K562 (cell line): ENCODE results near the gene RGS3. TPM values are rescaled to one million over a fixed set of nuclear protein-coding genes. Genes with fewer than 3 reads are reported as not detected.

ENCODE experiments used
- ATAC-seq: fragments of 200-7000 bp; cut with Tn5 transposase; 3 replicates; pipeline ENCODE4 v1.9.1; 2020; ENCODE audit warnings: moderate library complexity
- BruUV-seq: library from RNA; stranded (reverse); fragments of 400-500 nt; replicated peaks from 2 replicates; lab custom pipeline; 2021; lab: Mats Ljungman, UMichigan
- CTCF ChIA-PET: fragments of 300-600 bp; formaldehyde crosslinking; extraction: SDS; loops from one replicate; lab custom pipeline; 2021; ENCODE audit warnings: low intra/inter-chr PET ratio; lab: Yijun Ruan, JAX
- POLR2A ChIA-PET: fragments of 300-600, 350-650 bp; sonication (Branson Sonifier 250); formaldehyde crosslinking; extraction: SDS; loops from one replicate; lab custom pipeline; 2021; ENCODE audit warnings: antibody characterized with exemption, inconsistent platforms; lab: Yijun Ruan, JAX
- DNase-seq, 4 experiments: peaks; one replicate each; pipeline versions ENCODE4 v3.0.0 to v3.0.0-alpha.2; 2011 to 2018; ENCODE audit warnings: low spot score in 3 of 4, mixed read lengths in 3 of 4; ENCODE audit errors: extremely low read depth in 1 of 4
- FAIRE-seq: peaks from 2 replicates; lab custom pipeline; 2011; peaks lifted over from hg19 to GRCh38; lab: Jason Lieb, UNC
- H2AFZ ChIP-seq: 2 replicates; pipeline ENCODE4 v1.6.0; 2011; ENCODE audit warnings: low read depth, low read length, control low read depth, inconsistent platforms
- H3K27ac ChIP-seq: fragments of 200-600 bp; 3 replicates; pipeline ENCODE4 v1.8.0; 2011; ENCODE audit warnings: low read depth, mild to moderate bottlenecking, control low read depth, inconsistent platforms, low read length, moderate library complexity, mixed read lengths; ENCODE audit errors: extremely low read depth
- H3K27me3 ChIP-seq, 2 experiments: fragments of 300-600 bp in 1 of 2; 2 replicates in 1 of 2; 3 replicates in 1 of 2; pipeline versions ENCODE4 v1.6.0 to v1.8.0; 2011; ENCODE audit warnings: inconsistent platforms in 2 of 2, low read length in 2 of 2, mild to moderate bottlenecking in 1 of 2, mixed read lengths in 1 of 2, moderate library complexity in 1 of 2; ENCODE audit not compliant: control insufficient read depth in 2 of 2, insufficient read depth in 2 of 2
- H3K36me3 ChIP-seq: fragments of 300-600 bp; 3 replicates; pipeline ENCODE4 v1.8.0; 2011; ENCODE audit warnings: mild to moderate bottlenecking, low read length, inconsistent platforms; ENCODE audit not compliant: control insufficient read depth, insufficient read depth
- H3K4me1 ChIP-seq, 2 experiments: fragments of 200-600 bp in 1 of 2; replicated peaks in 1 of 2; 2 replicates in 1 of 2; 3 replicates in 1 of 2; pipeline versions ENCODE4 v1.5.1 to v1.8.0; 2011; ENCODE audit warnings: inconsistent platforms in 2 of 2, low read length in 2 of 2, mild to moderate bottlenecking in 1 of 2, mixed read lengths in 1 of 2, moderate library complexity in 1 of 2; ENCODE audit not compliant: control insufficient read depth in 2 of 2, insufficient read depth in 2 of 2
- H3K4me2 ChIP-seq: 2 replicates; pipeline ENCODE4 v1.6.1; 2011; ENCODE audit warnings: low read length, control low read depth, inconsistent platforms, mixed read lengths; ENCODE audit not compliant: insufficient read depth
- H3K4me3 ChIP-seq: fragments of 200-600 bp; sonication (generic), shearing (Covaris generic); 2 replicates; pipeline ENCODE4 v1.5.1; 2016; ENCODE audit warnings: control low read depth, inconsistent platforms
- H3K79me2 ChIP-seq: fragments of 200-600 bp; 3 replicates; pipeline ENCODE4 v1.8.0; 2011; ENCODE audit warnings: low read length, inconsistent platforms; ENCODE audit not compliant: control insufficient read depth, insufficient read depth
- H3K9ac ChIP-seq, 2 experiments: 2 replicates each; pipeline versions ENCODE4 v1.6.0 to v1.6.1; 2011; ENCODE audit warnings: low read depth in 2 of 2, low read length in 2 of 2, control low read depth in 1 of 2, inconsistent platforms in 1 of 2, mild to moderate bottlenecking in 1 of 2, mixed read lengths in 1 of 2; ENCODE audit not compliant: insufficient read depth in 1 of 2
- H3K9me1 ChIP-seq: one replicate; pipeline ENCODE4 v1.6.0; 2011; ENCODE audit warnings: inconsistent platforms, mild to moderate bottlenecking, low read length, moderate library complexity; ENCODE audit not compliant: control insufficient read depth, insufficient read depth
- H3K9me3 ChIP-seq: replicated peaks from 2 replicates; pipeline ENCODE4 v1.5.1; 2011; ENCODE audit warnings: low read depth, low read length, inconsistent platforms; ENCODE audit not compliant: control insufficient read depth, insufficient read depth
- H4K20me1 ChIP-seq: replicated peaks from 2 replicates; pipeline ENCODE4 v1.6.1; 2011; ENCODE audit warnings: low read length, inconsistent platforms, mixed read lengths; ENCODE audit not compliant: control insufficient read depth, insufficient read depth
- ATF6 ChIP-seq: sonication (generic); formaldehyde crosslinking; IDR thresholded peaks from 2 replicates; pipeline ENCODE4 v1.4.0; 2020; ENCODE audit warnings: mild to moderate bottlenecking, missing genetic modification reagents
- CHD4 ChIP-seq: fragments of 200-600 bp; sonication (generic); IDR thresholded peaks from 3 replicates; pipeline ENCODE4 v1.6.1; 2012; ENCODE audit warnings: low read depth, mild to moderate bottlenecking, mixed read lengths, low read length, inconsistent platforms; ENCODE audit not compliant: insufficient read depth, insufficient replicate concordance, poor library complexity, severe bottlenecking
- CREB5 ChIP-seq: fragments of 250-450 bp; sonication (Bioruptor Pico); IDR thresholded peaks from 2 replicates; pipeline ENCODE4 v1.5.0; 2020; ENCODE audit warnings: mild to moderate bottlenecking
- GATAD2A ChIP-seq: fragments of 450-650 bp; IDR thresholded peaks from 2 replicates; pipeline ENCODE4 v1.6.1; 2017
- JUN ChIP-seq, 2 experiments: sonication (generic) in 1 of 2; formaldehyde crosslinking in 1 of 2; IDR thresholded peaks; 2 replicates each; pipeline versions ENCODE4 v1.6.1 to v1.8.0; 2012 to 2022; ENCODE audit warnings: borderline replicate concordance in 2 of 2, mild to moderate bottlenecking in 2 of 2, improper control_type of control experiment in 1 of 2, low read depth in 1 of 2, low read length in 1 of 2, missing genetic modification reagents in 1 of 2
- MAFK ChIP-seq: IDR thresholded peaks from 2 replicates; pipeline ENCODE4 v1.6.1; 2011; ENCODE audit warnings: low read length, improper control_type of control experiment
- MCM3 ChIP-seq: fragments of 450-650 bp; IDR thresholded peaks from 2 replicates; pipeline ENCODE4 v1.6.1; 2016
- MEF2A ChIP-seq: IDR thresholded peaks from 2 replicates; pipeline ENCODE4 v1.6.1; 2011; ENCODE audit warnings: low read depth, mild to moderate bottlenecking, low read length, moderate library complexity; ENCODE audit not compliant: control insufficient read depth
- NELFE ChIP-seq: IDR thresholded peaks from 2 replicates; pipeline ENCODE4 v1.6.1; 2011; ENCODE audit warnings: mild to moderate bottlenecking; ENCODE audit not compliant: insufficient read depth, insufficient read length
- NR2C1 ChIP-seq, 2 experiments: fragments of 450-650 bp; IDR thresholded peaks; 2 replicates each; pipeline ENCODE4 v1.6.1; 2017; ENCODE audit warnings: mild to moderate bottlenecking in 2 of 2, antibody characterized with exemption in 1 of 2, inconsistent platforms in 1 of 2, missing compliant biosample characterization in 1 of 2, missing genetic modification characterization in 1 of 2
- SLC30A9 ChIP-seq: fragments of 250-450 bp; sonication (Bioruptor Pico); IDR thresholded peaks from 2 replicates; pipeline ENCODE4 v1.8.0; 2022; ENCODE audit warnings: mild to moderate bottlenecking, moderate library complexity
- ZBTB8A ChIP-seq: fragments of 450-650 bp; IDR thresholded peaks from 2 replicates; pipeline ENCODE4 v1.6.1; 2018; ENCODE audit warnings: mild to moderate bottlenecking, moderate library complexity; ENCODE audit not compliant: partially characterized antibody
- ZNF124 ChIP-seq: sonication (generic); formaldehyde crosslinking; IDR thresholded peaks from 2 replicates; pipeline ENCODE4 v1.8.1; 2022; ENCODE audit warnings: missing genetic modification reagents
- ZNF140 ChIP-seq: fragments of 250-450 bp; sonication (Bioruptor Pico); IDR thresholded peaks from 2 replicates; pipeline ENCODE4 v1.8.0; 2021; ENCODE audit warnings: moderate library complexity, mild to moderate bottlenecking, inconsistent platforms
- ZNF511 ChIP-seq: sonication (generic); formaldehyde crosslinking; IDR thresholded peaks from 2 replicates; pipeline ENCODE4 v1.8.0; 2022; ENCODE audit warnings: mild to moderate bottlenecking, missing genetic modification reagents
- WGBS: fragments of 100-300 bp; shearing (Covaris generic); methylation state at CpG from one replicate; pipeline ENCODE4 v1.1.6; 2016; ENCODE audit warnings: low coverage, mixed read lengths; ENCODE audit not compliant: insufficient coverage; ENCODE audit errors: missing lambda C conversion rate; 5-methylcytosine and 5-hydroxymethylcytosine counted together
- in situ Hi-C: fragments of 300-500 bp; cut with MboI; formaldehyde crosslinking; loops from 4 replicates; pipeline ENCODE4 v1.15.0; 2018; ENCODE audit warnings: inconsistent platforms, mixed read lengths
- intact Hi-C: fragments of 100-400 bp; cut with micrococcal nuclease; formaldehyde crosslinking; loops from 2 replicates; pipeline ENCODE4 v1.14.2; 2022
- polyA plus RNA-seq, 8 experiments: library from polyadenylated mRNA; depleted of rRNA in 4 of 8; stranded (reverse) in 5 of 8; unstranded in 3 of 8; fragments of >200 nt; fragmentation: Nextera tagmentation in 2 of 8; fragmentation: Illumina TruSeq in 1 of 8; extraction: Ambion mirVana in 2 of 8; extraction: Trizol in 1 of 8; gene quantifications; 2 replicates each; pipeline versions ENCODE4 v1.2.1 to v1.2.3, GENCODE V29; 2011 to 2014; ENCODE audit warnings: inconsistent platforms in 1 of 8, missing spikeins in 1 of 8
- total RNA-seq, 7 experiments: library from RNA; depleted of rRNA in 6 of 7; stranded (reverse); fragments of >200 nt in 6 of 7; fragmentation: Illumina TruSeq in 2 of 7; extraction: Trizol in 2 of 7; gene quantifications; 2 replicates each; pipeline versions ENCODE4 v1.2.1 to v1.2.3, GENCODE V29; 2011 to 2021; ENCODE audit warnings: low replicate concordance in 1 of 7
- TF ChIP-seq, protein P1 (sequence below): fragments of 250-450 bp; sonication (Bioruptor Pico); IDR thresholded peaks from 2 replicates; pipeline ENCODE4 v1.6.1; 2021; ENCODE audit warnings: mild to moderate bottlenecking

Gene RGS3
- total and polyA plus RNA-seq, 9 of the 15 experiments (the other 6 are each of a cell fraction or from before 2014, with no cell fraction given): 0.08 to 2.9 (median 0.95) TPM

DNA sequence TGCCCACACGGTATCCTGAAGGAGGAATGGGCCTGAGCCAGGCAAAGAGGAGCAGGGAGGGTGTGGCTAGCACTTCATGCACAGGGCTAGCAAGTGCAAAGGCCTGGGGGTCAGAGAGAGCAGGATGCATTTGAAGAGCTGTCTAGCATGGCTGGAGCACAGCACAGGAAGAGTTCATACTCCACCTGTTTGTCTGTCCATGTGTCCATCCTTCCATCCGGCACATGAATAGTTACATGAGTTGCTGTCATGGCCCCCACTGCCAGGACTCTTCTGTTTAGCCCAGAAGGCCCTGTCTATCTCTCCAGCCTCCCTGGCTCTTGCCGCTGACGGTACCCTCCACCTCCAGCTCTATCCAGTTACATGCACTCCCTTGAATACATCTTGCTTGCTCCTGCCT lies 17.1 kb downstream of the RGS3 start:
- intact Hi-C loops: no loop called here
- no peak for TF ChIP-seq MAFK
- no peak for TF ChIP-seq ZNF124
- no peak for TF ChIP-seq NELFE
- no peak for TF ChIP-seq MEF2A
- TF ChIP-seq ZBTB8A: no peak
- TF ChIP-seq MCM3: no peak
- no peak for TF ChIP-seq ATF6
- TF ChIP-seq CREB5: no peak
- TF ChIP-seq, protein P1, sequence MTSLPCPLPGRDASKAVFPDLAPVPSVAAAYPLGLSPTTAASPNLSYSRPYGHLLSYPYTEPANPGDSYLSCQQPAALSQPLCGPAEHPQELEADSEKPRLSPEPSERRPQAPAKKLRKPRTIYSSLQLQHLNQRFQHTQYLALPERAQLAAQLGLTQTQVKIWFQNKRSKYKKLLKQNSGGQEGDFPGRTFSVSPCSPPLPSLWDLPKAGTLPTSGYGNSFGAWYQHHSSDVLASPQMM (CRISPR knock-in tag): no peak
- TF ChIP-seq JUN (IDR thresholded peaks at IDR 0.05; ENCODE audit: borderline replicate concordance, low read depth, low read length): no peak
- TF ChIP-seq JUN (CRISPR knock-in tag; IDR thresholded peaks at IDR 0.05; ENCODE audit: borderline replicate concordance): no peak
- no peak for TF ChIP-seq ZNF511 (CRISPR knock-in tag)
- no peak for TF ChIP-seq CHD4
- TF ChIP-seq GATAD2A: no peak
- TF ChIP-seq ZNF140 (CRISPR knock-in tag): no peak
- TF ChIP-seq NR2C1 (IDR thresholded peaks at IDR 0.05): no peak
- TF ChIP-seq NR2C1 (tag; IDR thresholded peaks at IDR 0.05): no peak
- no peak for TF ChIP-seq SLC30A9 (CRISPR knock-in tag)
- BruUV-seq: no TSS peak

More for the DNA sequence above, 17.1 kb downstream of the RGS3 start:
- no peak for ATAC-seq
- in situ Hi-C loops: no loop called here
- WGBS: 15% methylated on average over 4 of the region's 4 CpGs
- Histone ChIP-seq H3K27me3 (peaks cover 28 to 61% of the 10 kb centered on the region in 2 experiments), H3K36me3 (no peaks in the 10 kb centered on the region), H3K9ac (no peak overlapping the region), H3K4me3 (no peak overlapping the region), H3K9me1 (no peaks in the 10 kb centered on the region), H4K20me1 (no peaks in the 10 kb centered on the region; the same call in 1 of the 2 replicates), H3K4me1 (no peaks in the 10 kb centered on the region), H2AFZ (no peak overlapping the region), H3K27ac (no peak overlapping the region), H3K79me2 (no peaks in the 10 kb centered on the region), H3K9me3 (no peaks in the 10 kb centered on the region), H3K4me2 (no peak overlapping the region)
- FAIRE-seq: no peak
- CTCF ChIA-PET: no interaction called here
- no peak for DNase-seq
- POLR2A ChIA-PET: no interaction called here
